HepG2 (cell line): ENCODE measurements around the gene GTF3A. TPM values are rescaled to one million over a fixed set of nuclear protein-coding genes. Genes with fewer than 3 reads are reported as not detected.

Source experiments
- BORCS8-MEF2B ChIP-seq: sonication (generic); formaldehyde crosslinking; IDR thresholded peaks from 2 replicates; pipeline ENCODE4 v1.8.0; 2022; ENCODE audit warnings: mild to moderate bottlenecking, missing genetic modification reagents
- DZIP1 ChIP-seq: sonication (generic); formaldehyde crosslinking; IDR thresholded peaks from 2 replicates; pipeline ENCODE4 v1.5.0; 2020; ENCODE audit warnings: mild to moderate bottlenecking, missing genetic modification reagents
- FUBP1 ChIP-seq: sonication (generic); formaldehyde crosslinking; IDR thresholded peaks from 2 replicates; pipeline ENCODE4 v1.5.1; 2020; ENCODE audit warnings: missing genetic modification reagents, mild to moderate bottlenecking, borderline replicate concordance
- GPBP1L1 ChIP-seq: sonication (generic); formaldehyde crosslinking; IDR thresholded peaks from 2 replicates; pipeline ENCODE4 v1.5.0; 2020; ENCODE audit warnings: mild to moderate bottlenecking, missing genetic modification reagents
- NR2F6 ChIP-seq, 2 experiments: IDR thresholded peaks; 2 replicates each; pipeline ENCODE4 v1.6.1; 2016; ENCODE audit warnings: antibody characterized with exemption in 1 of 2, mild to moderate bottlenecking in 1 of 2
- PPARG ChIP-seq: conservative IDR thresholded peaks from 2 replicates; pipeline ENCODE4 v1.6.1; 2016; ENCODE audit warnings: missing biosample characterization, missing genetic modification reagents
- TFDP2 ChIP-seq: sonication (generic); formaldehyde crosslinking; IDR thresholded peaks from 2 replicates; pipeline ENCODE4 v1.4.0; 2020; ENCODE audit warnings: missing genetic modification reagents
- TRIM24 ChIP-seq: sonication (generic); formaldehyde crosslinking; IDR thresholded peaks from 2 replicates; pipeline ENCODE4 v1.8.0; 2022; ENCODE audit warnings: mild to moderate bottlenecking, missing genetic modification reagents
- ZFP36L2 ChIP-seq: sonication (generic); formaldehyde crosslinking; IDR thresholded peaks from 2 replicates; pipeline ENCODE4 v1.4.0; 2020; ENCODE audit warnings: missing genetic modification reagents
- ZNF235 ChIP-seq: sonication (generic); formaldehyde crosslinking; IDR thresholded peaks from 2 replicates; pipeline ENCODE4 v1.8.1; 2023; ENCODE audit warnings: mild to moderate bottlenecking, missing genetic modification reagents, borderline replicate concordance
- ZNF407 ChIP-seq: sonication (generic); formaldehyde crosslinking; IDR thresholded peaks from one replicate; pipeline ENCODE4 v1.5.1; 2020; ENCODE audit warnings: mild to moderate bottlenecking, missing genetic modification reagents; ENCODE audit errors: not compliant biosample characterization
- polyA plus RNA-seq, 8 experiments: library from polyadenylated mRNA; depleted of rRNA in 3 of 8; stranded (reverse) in 7 of 8; unstranded in 1 of 8; fragments of >200 nt; fragmentation: Illumina TruSeq in 4 of 8; extraction: Trizol in 4 of 8; gene quantifications; 2 replicates each; pipeline versions ENCODE4 v1.2.1 to v1.2.3, GENCODE V29; 2011 to 2016; ENCODE audit warnings: low read depth in 4 of 8, missing spikeins in 1 of 8, mixed read lengths in 1 of 8; ENCODE audit not compliant: insufficient read depth in 1 of 8
- total RNA-seq, 5 experiments: library from RNA; depleted of rRNA; stranded (reverse); fragments of >200 nt; fragmentation: Illumina TruSeq; extraction: Trizol; gene quantifications; 2 replicates each; pipeline ENCODE4 v1.2.3, GENCODE V29; 2016; ENCODE audit warnings: low read depth in 1 of 5

GTF3A gene
- total and polyA plus RNA-seq, 2 of the 13 experiments (the other 11 are each of a cell fraction or from before 2014, with no cell fraction given), result 42.1 to 176 TPM

- TF ChIP-seq ZFP36L2 (CRISPR knock-in tag) (no peak), FUBP1 (CRISPR knock-in tag) (no peak), PPARG (CRISPR knock-in tag) (no peak), NR2F6 (IDR thresholded peaks at IDR 0.05) (no peak), NR2F6 (CRISPR knock-in tag; IDR thresholded peaks at IDR 0.05) (no peak), DZIP1 (CRISPR knock-in tag) (no peak), BORCS8-MEF2B (CRISPR knock-in tag) (peak; percentile 96), TFDP2 (peak; percentile 93), ZNF235 (peak; percentile 98), TRIM24 (no peak), ZNF407 (CRISPR knock-in tag) (peak; percentile 63), GPBP1L1 (CRISPR knock-in tag) (no peak)
Observed at GRCh38 chr13:27424246-27425157, at the start of gene GTF3A (continued).
